Peyer's patch (tissue), 4 donors: Measurements from ENCODE around the gene HAND2. TPM values are rescaled to one million over a fixed set of nuclear protein-coding genes. Genes with fewer than 3 reads are reported as not detected.

Experiments
- DNase-seq, 3 donors: peaks; one replicate each; pipeline ENCODE4 v3.0.0-alpha.2; 2017 to 2019
- H3K27ac ChIP-seq, 4 donors: fragments of 200-600 bp; sonication (generic); one replicate each; pipeline ENCODE4 v1.5.1; 2016 to 2019
- H3K27me3 ChIP-seq, 2 donors: fragments of 200-600 bp; sonication (generic); one replicate each; pipeline ENCODE4 v1.5.1; 2019
- H3K36me3 ChIP-seq, 3 donors: fragments of 200-600 bp; sonication (generic); one replicate each; pipeline ENCODE4 v1.5.1; 2016 to 2019
- H3K4me1 ChIP-seq, 4 donors: fragments of 200-600 bp; sonication (generic); one replicate each; pipeline ENCODE4 v1.5.1; 2016 to 2019
- H3K4me3 ChIP-seq, 4 donors: fragments of 200-600 bp; sonication (generic); 1 replicate in 3 of 4; 2 replicates in 1 of 4; pipeline ENCODE4 v1.5.1; 2016 to 2019; ENCODE audit warnings: mild to moderate bottlenecking in 1 of 4
- H3K9me3 ChIP-seq, 4 donors: fragments of 200-600 bp; sonication (generic); one replicate each; pipeline ENCODE4 v1.5.1; 2016 to 2019; ENCODE audit warnings: mild to moderate bottlenecking in 1 of 4
- POLR2A ChIP-seq, 2 donors: fragments of 450-650 bp; IDR thresholded peaks; one replicate each; pipeline ENCODE4 v1.5.1; 2017; ENCODE audit warnings: antibody characterized with exemption in 2 of 2, mild to moderate bottlenecking in 2 of 2, moderate library complexity in 2 of 2
- total RNA-seq, 4 donors: library from RNA; depleted of rRNA; stranded (reverse); fragments of >200 nt; gene quantifications; one replicate each; pipeline ENCODE4 v1.1.0, GENCODE V29; 2016
- TF ChIP-seq, protein P1 (sequence below), 6 experiments: fragments of 450-650 bp in 4 of 6; fragments of 200-600 bp in 2 of 6; sonication (generic) in 1 of 6; IDR thresholded peaks; one replicate each; pipeline ENCODE4 v1.5.1; 2017 to 2019; ENCODE audit warnings: antibody characterized with exemption in 6 of 6, mild to moderate bottlenecking in 3 of 6, moderate library complexity in 1 of 6

HAND2 gene
- total RNA-seq, 4 donors from 2014 or later = 4.9 to 40.4 (median 9.1) TPM; not detected in 1

DNA sequence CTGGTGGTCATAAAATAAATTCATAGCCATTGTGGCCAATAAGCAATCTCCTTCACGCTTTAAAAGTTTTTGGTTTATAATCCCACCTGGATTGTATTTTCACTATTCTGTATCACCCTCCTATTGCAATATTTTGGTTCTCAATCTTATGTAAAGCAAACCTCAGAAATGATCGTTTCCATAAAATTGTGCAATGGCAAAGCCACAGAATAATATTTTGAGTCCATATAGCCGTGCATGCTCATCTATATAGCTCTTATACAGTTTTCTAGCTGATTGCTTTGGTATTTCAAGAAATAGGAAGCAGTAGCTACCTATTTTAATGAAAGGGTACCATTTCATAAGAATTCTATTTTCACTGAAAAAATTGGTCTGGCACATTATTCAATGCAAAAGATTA is 10.0 kb upstream of the HAND2 start:
- Histone ChIP-seq H3K27ac (peak overlapping the region in 1 of 4 donors; percentile 13), H3K4me1 (peaks cover 0 to 10% (median 0%) of the 10 kb centered on the region in 4 donors), H3K27me3 (no peaks in the 10 kb centered on the region), H3K9me3 (no peaks in the 10 kb centered on the region), H3K36me3 (no peaks in the 10 kb centered on the region), H3K4me3 (no peak overlapping the region)
- TF ChIP-seq, protein P1, sequence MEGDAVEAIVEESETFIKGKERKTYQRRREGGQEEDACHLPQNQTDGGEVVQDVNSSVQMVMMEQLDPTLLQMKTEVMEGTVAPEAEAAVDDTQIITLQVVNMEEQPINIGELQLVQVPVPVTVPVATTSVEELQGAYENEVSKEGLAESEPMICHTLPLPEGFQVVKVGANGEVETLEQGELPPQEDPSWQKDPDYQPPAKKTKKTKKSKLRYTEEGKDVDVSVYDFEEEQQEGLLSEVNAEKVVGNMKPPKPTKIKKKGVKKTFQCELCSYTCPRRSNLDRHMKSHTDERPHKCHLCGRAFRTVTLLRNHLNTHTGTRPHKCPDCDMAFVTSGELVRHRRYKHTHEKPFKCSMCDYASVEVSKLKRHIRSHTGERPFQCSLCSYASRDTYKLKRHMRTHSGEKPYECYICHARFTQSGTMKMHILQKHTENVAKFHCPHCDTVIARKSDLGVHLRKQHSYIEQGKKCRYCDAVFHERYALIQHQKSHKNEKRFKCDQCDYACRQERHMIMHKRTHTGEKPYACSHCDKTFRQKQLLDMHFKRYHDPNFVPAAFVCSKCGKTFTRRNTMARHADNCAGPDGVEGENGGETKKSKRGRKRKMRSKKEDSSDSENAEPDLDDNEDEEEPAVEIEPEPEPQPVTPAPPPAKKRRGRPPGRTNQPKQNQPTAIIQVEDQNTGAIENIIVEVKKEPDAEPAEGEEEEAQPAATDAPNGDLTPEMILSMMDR (IDR thresholded peaks at IDR 0.05) = no peak
- TF ChIP-seq POLR2A (IDR thresholded peaks at IDR 0.05) = no peak
- no peak for DNase-seq

DNA sequence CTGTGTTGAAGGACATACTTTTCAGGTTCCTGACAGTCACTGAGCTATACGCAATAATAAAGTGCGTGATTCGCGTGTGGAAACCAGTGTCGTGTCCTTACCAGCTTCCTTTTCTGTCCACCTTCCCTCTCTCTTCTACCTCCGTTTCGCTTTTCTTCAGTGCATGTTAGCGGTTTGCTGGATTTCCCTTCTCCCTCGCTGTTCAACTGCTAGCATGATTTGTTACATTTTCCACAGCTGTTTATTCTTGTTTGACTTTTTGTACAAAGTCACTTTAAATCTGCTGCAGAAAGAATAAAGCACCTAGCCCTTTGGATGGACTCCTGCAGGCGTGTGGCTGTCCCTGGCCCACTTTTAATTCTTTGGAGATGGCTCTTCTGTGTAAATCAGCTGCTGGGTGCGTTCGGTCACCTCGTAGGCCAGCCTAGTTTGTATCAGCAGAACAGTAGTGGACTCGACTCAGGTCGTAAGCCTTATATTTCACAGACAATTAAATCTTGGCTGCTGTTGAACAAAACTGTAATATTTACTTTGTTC is 8.9 kb upstream of the HAND2 start:
- TF ChIP-seq, protein P1 (IDR thresholded peaks at IDR 0.05) = no peak
- no peak for TF ChIP-seq POLR2A (IDR thresholded peaks at IDR 0.05)
- no peak for DNase-seq
- H3K4me1 ChIP-seq = peaks cover 0 to 10% (median 0%) of the 10 kb centered on the region in 4 donors
- H3K36me3 ChIP-seq = no peaks in the 10 kb centered on the region
- H3K27ac ChIP-seq = peak overlapping the region in 1 of 4 donors; percentile 13
- H3K9me3 ChIP-seq = no peaks in the 10 kb centered on the region
- peak overlapping the region; percentile 9 to 43 (median 32) for H3K4me3 ChIP-seq
- H3K27me3 ChIP-seq = no peaks in the 10 kb centered on the region

DNA sequence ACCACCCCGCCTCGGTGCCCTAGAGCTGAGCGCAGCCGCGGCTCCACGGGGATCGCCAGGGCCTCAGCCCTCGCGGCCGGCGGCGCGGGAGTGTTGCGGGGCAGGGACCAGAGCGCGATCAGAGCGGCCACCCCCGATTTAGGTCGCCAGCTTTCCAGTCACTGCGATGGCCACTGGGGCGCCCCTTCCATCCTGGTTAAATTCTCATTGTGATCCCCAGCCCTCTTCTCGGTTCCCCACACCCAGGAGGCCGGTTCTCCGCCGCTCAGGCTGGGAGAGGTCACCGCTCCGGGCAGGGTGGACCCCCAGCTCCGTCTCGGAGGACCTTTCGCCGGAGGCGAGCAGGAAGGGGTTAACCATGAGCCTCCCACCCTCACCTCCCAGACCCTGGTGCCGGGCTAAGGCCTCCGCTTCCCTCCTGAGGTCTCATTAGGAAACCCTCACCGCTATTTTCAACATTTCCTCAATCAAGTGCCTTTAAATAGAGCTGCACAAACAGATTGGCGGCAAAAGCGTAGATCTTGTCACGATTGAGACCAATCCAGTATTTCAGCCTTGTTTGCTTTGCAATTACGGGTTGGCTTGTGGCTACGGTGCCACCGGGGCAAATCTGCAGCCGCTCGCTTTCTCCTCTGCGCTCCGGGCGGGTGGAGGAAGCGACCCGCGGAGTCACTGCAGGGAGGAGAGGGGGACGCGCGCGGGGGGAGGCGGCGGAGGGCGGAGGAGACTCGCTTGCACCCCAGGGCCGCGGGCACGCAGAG is 8.3 kb upstream of the HAND2 start:
- no peak for DNase-seq
- TF ChIP-seq POLR2A (IDR thresholded peaks at IDR 0.05) = no peak
- TF ChIP-seq, protein P1 (IDR thresholded peaks at IDR 0.05) = no peak
- Histone ChIP-seq H3K27me3 (no peaks in the 10 kb centered on the region), H3K4me3 (peak overlapping the region; percentile 9 to 43 (median 32)), H3K36me3 (no peaks in the 10 kb centered on the region), H3K4me1 (peaks cover 0 to 10% (median 0%) of the 10 kb centered on the region in 4 donors), H3K27ac (peak overlapping the region in 1 of 4 donors; percentile 13), H3K9me3 (no peaks in the 10 kb centered on the region)

DNA sequence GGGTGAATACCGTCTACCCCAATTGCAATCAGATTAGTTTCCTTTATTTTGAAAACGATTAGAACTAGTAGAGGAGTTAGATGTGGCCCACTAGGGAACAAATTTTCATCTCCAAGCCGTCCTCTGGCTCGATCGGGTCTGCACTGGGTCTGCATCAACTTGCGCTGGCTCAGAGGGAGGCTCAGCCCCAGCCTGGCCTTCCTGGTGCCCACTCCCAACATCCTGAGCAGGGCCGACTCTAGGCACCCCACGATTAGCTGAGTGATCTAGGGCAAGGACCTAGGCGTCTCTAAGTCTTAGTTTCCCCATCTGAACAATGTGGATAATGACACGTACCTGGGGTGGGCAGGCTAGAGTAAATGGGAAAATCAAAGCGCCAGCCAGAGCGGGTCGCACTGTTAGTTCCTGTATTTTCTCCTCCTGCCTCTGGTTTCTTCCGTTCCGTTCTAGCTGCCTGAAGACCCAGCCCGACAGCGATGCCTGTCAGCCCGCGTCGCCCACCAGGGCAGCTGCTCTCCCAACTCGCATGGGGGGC is 7.7 kb upstream of the HAND2 start:
- no peaks in the 10 kb centered on the region for H3K9me3 ChIP-seq
- peak overlapping the region in 1 of 4 donors; percentile 25 for H3K27ac ChIP-seq
- H3K4me1 ChIP-seq = peaks cover 0 to 10% (median 0%) of the 10 kb centered on the region in 4 donors
- no peak for TF ChIP-seq POLR2A (IDR thresholded peaks at IDR 0.05)
- TF ChIP-seq, protein P1 (IDR thresholded peaks at IDR 0.05) = no peak
- no peak for DNase-seq
- peak overlapping the region in 3 of 4 donors; percentile 21 to 43 (median 42) for H3K4me3 ChIP-seq
- H3K36me3 ChIP-seq = no peaks in the 10 kb centered on the region
- no peaks in the 10 kb centered on the region for H3K27me3 ChIP-seq

DNA sequence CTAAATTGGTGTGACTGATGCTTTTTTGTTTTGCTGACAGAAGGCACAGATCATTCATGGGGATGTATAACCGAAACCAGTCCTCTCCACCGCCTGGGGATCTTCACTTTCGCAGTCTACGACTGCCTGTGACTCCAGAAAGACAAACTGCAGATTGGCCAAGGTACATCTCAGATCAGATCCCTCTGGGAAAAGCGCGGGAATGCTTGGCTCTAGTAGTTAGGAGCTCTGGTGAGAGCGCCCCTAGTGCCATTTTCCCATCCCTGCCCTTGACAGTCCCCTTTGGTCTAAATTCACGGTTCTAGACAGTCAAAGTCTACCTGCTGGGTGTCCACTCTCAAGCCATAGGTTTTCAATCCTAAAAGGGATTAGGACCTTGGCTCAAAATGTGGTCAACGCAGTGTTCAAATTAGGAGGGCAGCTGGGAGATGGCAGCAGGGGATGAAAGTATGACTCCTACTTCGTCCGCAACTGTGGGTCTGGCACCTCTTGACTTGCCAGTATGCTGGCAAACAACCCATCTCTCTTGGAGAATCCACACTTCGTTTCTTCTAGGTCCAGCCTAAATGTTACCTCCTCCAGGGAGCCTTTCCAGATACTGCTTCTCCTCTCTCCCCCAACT is 6.9 kb upstream of the HAND2 start:
- TF ChIP-seq POLR2A (IDR thresholded peaks at IDR 0.05) = no peak
- TF ChIP-seq, protein P1 (IDR thresholded peaks at IDR 0.05) = no peak
- Histone ChIP-seq H3K36me3 (no peaks in the 10 kb centered on the region), H3K4me1 (peaks cover 0 to 10% (median 0%) of the 10 kb centered on the region in 4 donors), H3K27me3 (peaks cover 0 to 3% of the 10 kb centered on the region in 2 donors), H3K27ac (peak overlapping the region in 1 of 4 donors; percentile 25), H3K9me3 (no peaks in the 10 kb centered on the region), H3K4me3 (no peak overlapping the region)
- no peak for DNase-seq
